Gastrocnemius medialis (tissue), 4 donors: ENCODE results near the gene PTTG1IP. TPM values are rescaled to one million over a fixed set of nuclear protein-coding genes. Genes with fewer than 3 reads are reported as not detected.

Experiments used
- ATAC-seq, 2 donors: fragments of 150-250 bp; one replicate each; pipeline ENCODE4 v1.9.1; 2016
- DNase-seq, 2 donors: peaks; one replicate each; pipeline ENCODE4 v3.0.0-alpha.2; 2019
- H3K27ac ChIP-seq, 4 donors: fragments of 200-600 bp; sonication (generic); 1 replicate in 1 of 4; 2 replicates in 3 of 4; pipeline ENCODE4 v1.5.1; 2016 to 2018; ENCODE audit warnings: mild to moderate bottlenecking in 2 of 4, moderate library complexity in 1 of 4
- H3K27me3 ChIP-seq, 3 donors: fragments of 200-600 bp; sonication (generic) in 2 of 3; 1 replicate in 1 of 3; 2 replicates in 2 of 3; pipeline versions ENCODE4 v1.5.1 to v1.6.0; 2016 to 2019; ENCODE audit warnings: mild to moderate bottlenecking in 1 of 3, moderate library complexity in 1 of 3
- H3K36me3 ChIP-seq, 2 donors: fragments of 200-600 bp; sonication (generic) in 1 of 2; one replicate each; pipeline ENCODE4 v1.5.1; 2017 to 2018
- H3K4me1 ChIP-seq, 2 donors: fragments of 200-600 bp; sonication (generic) in 1 of 2; one replicate each; pipeline ENCODE4 v1.5.1; 2016 to 2017; ENCODE audit warnings: mild to moderate bottlenecking in 2 of 2
- H3K4me3 ChIP-seq, 4 donors: fragments of 200-600 bp; sonication (generic) in 3 of 4; 1 replicate in 1 of 4; 2 replicates in 3 of 4; pipeline ENCODE4 v1.5.1; 2016 to 2019; ENCODE audit warnings: mild to moderate bottlenecking in 2 of 4
- H3K9me3 ChIP-seq, 3 donors: fragments of 200-600 bp; sonication (generic) in 2 of 3; 1 replicate in 1 of 3; 2 replicates in 2 of 3; pipeline ENCODE4 v1.5.1; 2016 to 2019
- CTCF ChIP-seq, 5 experiments: fragments of 450-650 bp in 3 of 5; fragments of 200-600 bp in 2 of 5; sonication (generic) in 2 of 5; IDR thresholded peaks in 4 of 5; conservative IDR thresholded peaks in 1 of 5; 1 replicate in 4 of 5; 2 replicates in 1 of 5; pipeline ENCODE4 v1.5.1; 2016 to 2019; ENCODE audit warnings: antibody characterized with exemption in 5 of 5, mild to moderate bottlenecking in 3 of 5, moderate library complexity in 3 of 5
- POLR2A ChIP-seq, 2 donors: fragments of 450-650 bp; IDR thresholded peaks; one replicate each; pipeline ENCODE4 v1.6.1; 2017; ENCODE audit warnings: antibody characterized with exemption in 2 of 2, mild to moderate bottlenecking in 2 of 2, moderate library complexity in 2 of 2
- in situ Hi-C, 4 donors: fragments of 200-750 bp; cut with MboI; loops; one replicate each; pipeline versions ENCODE4 v1.15.0 to v1.8.0; 2017; ENCODE audit warnings: low sequenced_read_pairs in 4 of 4
- intact Hi-C: fragments of 100-400 bp; cut with DNase I; formaldehyde crosslinking; loops from one replicate; pipeline ENCODE4 v1.15.1; 2023; ENCODE audit warnings: low total_unique reads
- total RNA-seq, 4 donors: library from RNA; depleted of rRNA; stranded (reverse); fragments of >200 nt; gene quantifications; one replicate each; pipeline versions ENCODE4 v1.1.0 to v1.2.3, GENCODE V29; 2016

Gene PTTG1IP
- total RNA-seq, 4 donors from 2014 or later, result 116 to 217 (median 127) TPM

- intact Hi-C loops (no loop called here), in situ Hi-C loops (loop anchor here in 1 of 4 donors (10.0 kb wide), 1 partner anchor 93 kb away; no protein-coding TSS in a partner anchor)
- H3K27ac ChIP-seq, result no peak overlapping the region
- H3K36me3 ChIP-seq, result no peaks in the 10 kb centered on the region
- no peak for ATAC-seq
- DNase-seq, result no peak
- no peak overlapping the region for H3K4me3 ChIP-seq
- no peaks in the 10 kb centered on the region for H3K4me1 ChIP-seq
- H3K9me3 ChIP-seq, result no peaks in the 10 kb centered on the region
- TF ChIP-seq POLR2A (IDR thresholded peaks at IDR 0.05) (no peak), CTCF (IDR thresholded peaks at IDR 0.05 in 4 of 5, conservative IDR thresholded peaks at IDR 0.05 in 1 of 5) (no peak)
- peaks cover 0 to 8% (median 2%) of the 10 kb centered on the region in 3 donors for H3K27me3 ChIP-seq
Observed at GRCh38 chr21:44887807-44888580, 14.5 kb upstream of the PTTG1IP start.

GRCh38 chr21:44887126-44887806 lies 13.8 kb upstream of the PTTG1IP start:
- DNase-seq (no peak), ATAC-seq (no peak)
- intact Hi-C loops (no loop called here), in situ Hi-C loops (loop anchor here in 1 of 4 donors (10.0 kb wide), 1 partner anchor 92 kb away; no protein-coding TSS in a partner anchor)
- H3K4me1 ChIP-seq, result no peaks in the 10 kb centered on the region
- H3K27me3 ChIP-seq, result peaks cover 0 to 5% (median 2%) of the 10 kb centered on the region in 3 donors
- H3K27ac ChIP-seq, result no peak overlapping the region
- H3K36me3 ChIP-seq, result no peaks in the 10 kb centered on the region
- no peaks in the 10 kb centered on the region for H3K9me3 ChIP-seq
- TF ChIP-seq POLR2A (IDR thresholded peaks at IDR 0.05), result no peak
- no peak for TF ChIP-seq CTCF (IDR thresholded peaks at IDR 0.05 in 4 of 5, conservative IDR thresholded peaks at IDR 0.05 in 1 of 5)
- H3K4me3 ChIP-seq, result no peak overlapping the region

GRCh38 chr21:44886113-44887075 lies 12.9 kb upstream of the PTTG1IP start:
- in situ Hi-C loops (loop anchor here in 1 of 4 donors (10.0 kb wide), 1 partner anchor 92 kb away; no protein-coding TSS in a partner anchor), intact Hi-C loops (no loop called here)
- H3K9me3 ChIP-seq, result no peaks in the 10 kb centered on the region
- no peak for TF ChIP-seq POLR2A (IDR thresholded peaks at IDR 0.05)
- TF ChIP-seq CTCF (IDR thresholded peaks at IDR 0.05 in 4 of 5, conservative IDR thresholded peaks at IDR 0.05 in 1 of 5), result no peak
- peaks cover 0 to 2% (median 0%) of the 10 kb centered on the region in 3 donors for H3K27me3 ChIP-seq
- no peak overlapping the region for H3K4me3 ChIP-seq
- no peak overlapping the region for H3K27ac ChIP-seq
- DNase-seq (no peak), ATAC-seq (no peak)
- no peaks in the 10 kb centered on the region for H3K36me3 ChIP-seq
- H3K4me1 ChIP-seq, result no peaks in the 10 kb centered on the region

DNA sequence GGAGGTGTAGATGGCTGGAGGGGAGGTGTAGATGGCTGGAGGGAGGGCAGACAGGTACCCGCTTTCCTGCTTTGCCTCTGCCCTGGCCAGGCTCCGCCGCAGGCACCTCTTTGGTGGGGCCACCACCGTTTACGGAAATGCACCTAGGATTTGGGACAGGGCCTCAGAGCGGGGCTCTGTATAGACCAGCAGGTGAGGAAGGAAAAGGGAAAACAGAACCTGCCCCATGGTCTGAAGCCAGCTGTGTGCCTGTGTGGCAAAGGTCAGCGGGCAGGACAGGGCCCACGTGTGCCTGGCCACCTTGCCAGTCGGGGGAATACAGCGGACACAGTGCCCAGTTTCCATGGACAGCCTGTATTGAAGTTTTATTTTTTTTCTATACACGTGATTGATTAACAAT lies 12.1 kb upstream of the PTTG1IP start:
- in situ Hi-C loops, result loop anchor here in 1 of 4 donors (10.0 kb wide), 1 partner anchor 91 kb away; no protein-coding TSS in a partner anchor

More for the DNA sequence above, 12.1 kb upstream of the PTTG1IP start:
- Histone ChIP-seq H3K27ac (no peak overlapping the region), H3K9me3 (no peaks in the 10 kb centered on the region), H3K36me3 (no peaks in the 10 kb centered on the region), H3K4me1 (no peaks in the 10 kb centered on the region), H3K4me3 (no peak overlapping the region), H3K27me3 (no peaks in the 10 kb centered on the region)
- TF ChIP-seq CTCF (IDR thresholded peaks at IDR 0.05 in 4 of 5, conservative IDR thresholded peaks at IDR 0.05 in 1 of 5) (no peak), POLR2A (IDR thresholded peaks at IDR 0.05) (no peak)
- ATAC-seq (no peak), DNase-seq (no peak)
- intact Hi-C loops, result no loop called here
